Measurements from ENCODE around the gene SRRM4.
"Not testable (repeated sequence)": the region's sequence is repeated elsewhere in the genome, so short reads cannot be mapped to it uniquely, and the experiment has no call there.

SRRM4 gene

GRCh38 chr12:119102274-119102673, 120.9 kb downstream of the SRRM4 start:
- no peak for TF ChIP-seq ZFX (IDR thresholded peaks at IDR 0.05; ENCODE audit: borderline replicate concordance)
- TF ChIP-seq CTCF (IDR thresholded peaks at IDR 0.05) = no peak
- H3K27ac ChIP-seq = peak overlapping the region; percentile 51

- no peak for TF ChIP-seq ZFX (IDR thresholded peaks at IDR 0.05; ENCODE audit: borderline replicate concordance)
- TF ChIP-seq CTCF (IDR thresholded peaks at IDR 0.05) = no peak
- H3K27ac ChIP-seq = peak overlapping the region; percentile 51
Measured at GRCh38 chr12:119102714-119103113, 121.4 kb downstream of the SRRM4 start.

GRCh38 chr12:119104969-119105368, 123.6 kb downstream of the SRRM4 start:
- H3K27ac ChIP-seq = not testable (repeated sequence)

- H3K27ac ChIP-seq = peak overlapping the region; percentile 49; the same call in 1 of the 2 replicates
- TF ChIP-seq ZFX (IDR thresholded peaks at IDR 0.05; ENCODE audit: borderline replicate concordance) = no peak
- no peak for TF ChIP-seq CTCF (IDR thresholded peaks at IDR 0.05)
Measured at GRCh38 chr12:119113496-119113986, 132.2 kb downstream of the SRRM4 start.

- TF ChIP-seq ZFX (IDR thresholded peaks at IDR 0.05; ENCODE audit: borderline replicate concordance) (no peak), CTCF (IDR thresholded peaks at IDR 0.05) (no peak)
- peak overlapping the region; percentile 41; the same call in 1 of the 2 replicates for H3K27ac ChIP-seq
Measured at GRCh38 chr12:119114294-119114693, 133.0 kb downstream of the SRRM4 start.

GRCh38 chr12:119115296-119115905, 134.1 kb downstream of the SRRM4 start:
- H3K27ac ChIP-seq = peak overlapping the region; percentile 41

GRCh38 chr12:119117936-119118335, 136.6 kb downstream of the SRRM4 start:
- peak overlapping the region; percentile 41 for H3K27ac ChIP-seq
- TF ChIP-seq ZFX (IDR thresholded peaks at IDR 0.05; ENCODE audit: borderline replicate concordance) (no peak), CTCF (IDR thresholded peaks at IDR 0.05) (no peak)

More at GRCh38 chr12:119115296-119115905, 134.1 kb downstream of the SRRM4 start:
- no peak for TF ChIP-seq ZFX (IDR thresholded peaks at IDR 0.05; ENCODE audit: borderline replicate concordance)
- TF ChIP-seq CTCF (IDR thresholded peaks at IDR 0.05) = peak; percentile 99

- no peak for TF ChIP-seq ZFX (IDR thresholded peaks at IDR 0.05; ENCODE audit: borderline replicate concordance)
- no peak for TF ChIP-seq CTCF (IDR thresholded peaks at IDR 0.05)
- H3K27ac ChIP-seq = peak overlapping the region; percentile 41
Measured at GRCh38 chr12:119118625-119119024, 137.3 kb downstream of the SRRM4 start.
